LNCAP (cell line): ENCODE results near the gene TCFL5.

Source experiments
- CTCF ChIP-seq: fragments of 450-650 bp; IDR thresholded peaks from 2 replicates; pipeline ENCODE4 v1.5.1; 2017; ENCODE audit warnings: mild to moderate bottlenecking

Gene TCFL5

GRCh38 chr20:62876501-62876901 is 14.9 kb upstream of the TCFL5 start:
- TF ChIP-seq CTCF, result no peak

- peak; percentile 53 for TF ChIP-seq CTCF
These were observed 14.1 kb upstream of the TCFL5 start for GRCh38 chr20:62875419-62876361.

GRCh38 chr20:62874964-62875344 is 13.3 kb upstream of the TCFL5 start:
- TF ChIP-seq CTCF, result no peak

GRCh38 chr20:62873681-62874031 is 12.0 kb upstream of the TCFL5 start:
- TF ChIP-seq CTCF, result peak; percentile 59

GRCh38 chr20:62873280-62873679 is 11.7 kb upstream of the TCFL5 start:
- no peak for TF ChIP-seq CTCF

GRCh38 chr20:62872862-62873261 is 11.2 kb upstream of the TCFL5 start:
- TF ChIP-seq CTCF, result no peak

GRCh38 chr20:62872184-62872847 is 10.7 kb upstream of the TCFL5 start:
- no peak for TF ChIP-seq CTCF
